Mesenchymal stem cell (in vitro differentiated cells and primary cell): ENCODE data around the gene BCL7B.
"Not testable (repeated sequence)": the region's sequence is repeated elsewhere in the genome, so short reads cannot be mapped to it uniquely, and the experiment has no call there.

Experiments
- DNase-seq: peaks from one replicate; pipeline ENCODE4 v3.0.0-alpha.2; 2013
- H2AFZ ChIP-seq: one replicate; pipeline ENCODE4 v1.6.1; 2013; ENCODE audit warnings: low read depth, mild to moderate bottlenecking, control low read depth, inconsistent platforms, low read length, moderate library complexity
- H2AK5ac ChIP-seq: 2 replicates; pipeline ENCODE4 v1.6.1; 2013; ENCODE audit warnings: low read length, moderate library complexity, mild to moderate bottlenecking, inconsistent platforms; ENCODE audit not compliant: severe bottlenecking
- H2BK120ac ChIP-seq: one replicate; pipeline ENCODE4 v1.6.1; 2013; ENCODE audit warnings: low read depth, mild to moderate bottlenecking, inconsistent platforms, low read length, moderate library complexity
- H2BK12ac ChIP-seq, 2 experiments: one replicate each; pipeline ENCODE4 v1.6.1; 2013; ENCODE audit warnings: inconsistent platforms in 2 of 2, low read length in 2 of 2, mild to moderate bottlenecking in 2 of 2, moderate library complexity in 2 of 2, control low read depth in 1 of 2
- H2BK15ac ChIP-seq: one replicate; pipeline ENCODE4 v1.6.1; 2013; ENCODE audit warnings: mild to moderate bottlenecking, low read depth, inconsistent platforms; ENCODE audit not compliant: poor library complexity, severe bottlenecking
- H2BK5ac ChIP-seq: 2 replicates; pipeline ENCODE4 v1.6.1; 2013; ENCODE audit warnings: low read depth, mild to moderate bottlenecking, low read length, control low read depth, inconsistent platforms; ENCODE audit not compliant: poor library complexity, severe bottlenecking
- H3K14ac ChIP-seq, 2 experiments: one replicate each; pipeline ENCODE4 v1.6.1; 2013; ENCODE audit warnings: inconsistent platforms in 2 of 2, low read length in 2 of 2, control low read depth in 1 of 2, mild to moderate bottlenecking in 1 of 2, moderate library complexity in 1 of 2
- H3K18ac ChIP-seq, 2 experiments: one replicate each; pipeline ENCODE4 v1.6.1; 2013; ENCODE audit warnings: inconsistent platforms in 2 of 2, low read length in 2 of 2, control low read depth in 1 of 2, low read depth in 1 of 2, mild to moderate bottlenecking in 1 of 2
- H3K23ac ChIP-seq, 2 experiments: one replicate each; pipeline ENCODE4 v1.6.1; 2013; ENCODE audit warnings: inconsistent platforms in 2 of 2, low read length in 2 of 2, mild to moderate bottlenecking in 2 of 2, moderate library complexity in 2 of 2, control low read depth in 1 of 2
- H3K27ac ChIP-seq: 2 replicates; pipeline ENCODE4 v1.5.1; 2013; ENCODE audit warnings: mild to moderate bottlenecking, moderate library complexity, low read length, control low read depth, inconsistent platforms; ENCODE audit not compliant: poor library complexity, severe bottlenecking
- H3K27me3 ChIP-seq, 2 experiments: 2 replicates each; pipeline versions ENCODE4 v1.6.1 to v1.7.0; 2013; ENCODE audit warnings: low read length in 2 of 2, mild to moderate bottlenecking in 2 of 2, moderate library complexity in 2 of 2, control low read depth in 1 of 2, inconsistent platforms in 1 of 2; ENCODE audit not compliant: control insufficient read depth in 1 of 2, insufficient read depth in 1 of 2
- H3K36me3 ChIP-seq, 2 experiments: 2 replicates each; pipeline versions ENCODE4 v1.6.1 to v1.7.0; 2013; ENCODE audit warnings: low read length in 2 of 2, control low read depth in 1 of 2, inconsistent platforms in 1 of 2, low read depth in 1 of 2, mild to moderate bottlenecking in 1 of 2; ENCODE audit not compliant: insufficient read depth in 2 of 2, control insufficient read depth in 1 of 2
- H3K4ac ChIP-seq, 2 experiments: one replicate each; pipeline ENCODE4 v1.6.1; 2013; ENCODE audit warnings: inconsistent platforms in 2 of 2, low read length in 2 of 2, mild to moderate bottlenecking in 2 of 2, moderate library complexity in 2 of 2, control low read depth in 1 of 2, low read depth in 1 of 2
- H3K4me1 ChIP-seq: 2 replicates; pipeline ENCODE4 v1.6.1; 2013; ENCODE audit warnings: low read depth, low read length, control low read depth; ENCODE audit not compliant: control insufficient read depth, insufficient read depth
- H3K4me2 ChIP-seq: 2 replicates; pipeline ENCODE4 v1.6.1; 2013; ENCODE audit warnings: low read length, mild to moderate bottlenecking, inconsistent platforms; ENCODE audit not compliant: poor library complexity, severe bottlenecking
- H3K4me3 ChIP-seq, 2 experiments: 2 replicates each; pipeline versions ENCODE4 v1.5.1 to v1.7.0; 2013; ENCODE audit warnings: low read length in 2 of 2, mild to moderate bottlenecking in 2 of 2, control low read depth in 1 of 2, low read depth in 1 of 2; ENCODE audit not compliant: insufficient read depth in 1 of 2
- H3K79me1 ChIP-seq: replicated peaks from 2 replicates; pipeline ENCODE4 v1.6.1; 2013; ENCODE audit warnings: mild to moderate bottlenecking, control low read depth, low read length, inconsistent platforms; ENCODE audit not compliant: poor library complexity, severe bottlenecking
- H3K9ac ChIP-seq: 2 replicates; pipeline ENCODE4 v1.7.0; 2013; ENCODE audit warnings: mild to moderate bottlenecking, low read length, moderate library complexity
- H3K9me3 ChIP-seq: 2 replicates; pipeline ENCODE4 v1.7.0; 2013; ENCODE audit warnings: mild to moderate bottlenecking, low read length; ENCODE audit not compliant: control insufficient read depth
- H4K8ac ChIP-seq: one replicate; pipeline ENCODE4 v1.6.1; 2013; ENCODE audit warnings: inconsistent platforms, mild to moderate bottlenecking, low read length, moderate library complexity
- H4K91ac ChIP-seq: one replicate; pipeline ENCODE4 v1.6.1; 2013; ENCODE audit warnings: mild to moderate bottlenecking, low read length, inconsistent platforms
- WGBS: methylation state at CpG from one replicate; pipeline ENCODE4 v1.1.7; 2013; ENCODE audit warnings: mixed read lengths; 5-methylcytosine and 5-hydroxymethylcytosine counted together

BCL7B gene

DNA sequence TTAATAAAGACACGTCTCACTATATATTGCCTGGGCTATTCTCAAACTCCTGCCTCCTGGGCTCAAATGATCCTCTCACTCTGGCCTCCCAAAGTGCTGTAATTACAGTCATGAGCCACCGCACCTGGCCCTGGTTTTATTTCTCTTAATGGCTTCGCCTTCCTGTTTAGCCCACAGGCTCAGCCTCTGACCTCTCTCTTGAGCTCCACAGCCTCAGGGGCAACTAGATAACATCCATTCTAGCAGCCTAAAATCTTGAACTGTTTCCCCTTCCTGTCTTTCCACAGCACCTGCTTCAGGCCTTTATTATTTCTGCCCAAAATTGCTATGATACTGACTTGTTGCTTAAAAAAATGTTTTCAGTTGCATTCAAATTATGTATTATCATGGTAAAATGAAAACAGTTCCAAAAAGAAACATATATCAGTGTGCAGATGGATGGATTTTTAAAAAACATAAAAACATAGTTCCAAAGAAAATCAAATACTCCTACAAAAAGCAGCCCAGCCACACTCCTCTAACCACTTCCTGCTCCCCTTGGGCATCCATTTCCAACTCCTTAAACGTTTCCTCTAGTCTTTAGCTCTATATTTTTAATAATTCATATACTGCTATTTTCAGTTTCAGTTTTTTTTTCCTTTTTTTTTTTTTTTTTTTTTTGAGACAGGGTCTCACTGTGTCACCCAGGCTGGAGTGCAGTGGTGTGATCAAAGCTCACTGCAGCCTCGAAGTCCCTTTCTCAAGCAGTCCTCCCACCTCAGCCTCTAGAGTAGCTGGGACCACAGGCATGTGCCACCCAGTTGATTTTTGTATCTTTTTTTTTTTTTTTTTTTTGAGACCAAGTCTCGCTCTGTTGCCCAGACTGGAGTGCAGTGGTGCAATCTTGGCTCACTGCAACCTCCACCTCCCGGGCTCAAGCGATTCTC, 30.3 kb downstream of the BCL7B start:
- H2BK120ac ChIP-seq, result no peak overlapping the region
- H2AK5ac ChIP-seq, result no peak overlapping the region
- H2BK12ac ChIP-seq, result no peak overlapping the region
- 74% methylated on average over 5 of the region's 8 CpGs for WGBS
- H2BK15ac ChIP-seq, result no peak overlapping the region
- DNase-seq, result no peak
- no peak overlapping the region for H3K27ac ChIP-seq
- H3K23ac ChIP-seq, result no peak overlapping the region
- no peak overlapping the region for H4K8ac ChIP-seq
- no peak overlapping the region for H3K14ac ChIP-seq
- H2BK5ac ChIP-seq, result no peak overlapping the region
- H3K9ac ChIP-seq, result no peak overlapping the region
- peaks cover 0 to 3% of the 10 kb centered on the region in 2 experiments for H3K36me3 ChIP-seq
- H3K9me3 ChIP-seq, result no peaks in the 10 kb centered on the region
- no peak overlapping the region for H3K4me2 ChIP-seq
- H3K27me3 ChIP-seq, result no peaks in the 10 kb centered on the region
- H3K4me1 ChIP-seq, result peaks cover 2% of the 10 kb centered on the region
- H3K4ac ChIP-seq, result no peak overlapping the region
- no peak overlapping the region for H4K91ac ChIP-seq
- no peak overlapping the region for H3K4me3 ChIP-seq
- H3K18ac ChIP-seq, result no peak overlapping the region
- H2AFZ ChIP-seq, result no peak overlapping the region
- peaks cover 5% of the 10 kb centered on the region for H3K79me1 ChIP-seq

GRCh38 chr7:73526158-73526494, 31.4 kb downstream of the BCL7B start:
- H3K18ac ChIP-seq, H4K8ac ChIP-seq, H3K14ac ChIP-seq, H3K36me3 ChIP-seq, H2BK12ac ChIP-seq, H3K4ac ChIP-seq, H3K27ac ChIP-seq, H2BK15ac ChIP-seq, H3K4me1 ChIP-seq, H3K4me2 ChIP-seq, H2BK5ac ChIP-seq, H3K9me3 ChIP-seq, H2BK120ac ChIP-seq, H2AFZ ChIP-seq, H3K9ac ChIP-seq, H4K91ac ChIP-seq, H2AK5ac ChIP-seq, H3K4me3 ChIP-seq, H3K27me3 ChIP-seq, H3K79me1 ChIP-seq, H3K23ac ChIP-seq, DNase-seq: not testable (repeated sequence)
- WGBS, result 83% methylated on average over 1 of the region's 1 CpG

DNA sequence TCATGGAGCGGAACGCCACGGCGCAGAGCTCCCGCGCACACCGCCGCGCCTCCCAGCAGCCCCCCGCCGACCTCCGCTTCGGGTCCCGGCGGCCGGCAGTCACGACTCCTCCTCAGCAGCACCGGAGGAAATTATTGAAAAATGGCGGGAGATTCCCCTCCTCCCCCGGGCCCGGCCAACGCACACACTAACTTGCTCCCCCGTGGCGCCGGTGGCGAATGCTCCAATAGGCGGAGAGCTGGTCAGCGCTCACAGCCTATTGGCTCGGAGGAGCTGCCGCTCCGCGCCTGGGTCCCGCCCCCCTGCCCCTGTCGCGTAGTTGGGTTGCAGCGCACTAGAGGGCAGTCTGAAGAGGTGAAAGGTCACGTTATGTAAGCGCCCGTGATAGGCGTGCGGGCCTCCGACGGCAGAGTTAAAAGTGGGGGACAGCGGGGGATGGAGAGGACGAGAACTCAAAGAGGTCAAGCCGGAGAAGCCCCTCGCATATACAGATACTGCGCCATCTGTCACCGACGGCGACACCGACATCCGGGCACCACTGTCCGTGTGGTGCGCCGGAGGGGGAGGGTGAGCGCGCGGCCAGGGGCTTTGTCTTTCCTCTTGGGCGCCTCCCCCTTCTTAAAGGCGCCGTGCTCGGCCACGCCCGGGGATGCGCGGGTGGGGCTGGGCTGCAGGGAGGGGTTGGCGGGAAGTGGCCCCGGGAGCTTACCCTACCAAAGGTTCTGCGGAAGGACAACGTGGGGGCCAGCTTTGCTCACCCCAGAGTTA, 35.2 kb downstream of the BCL7B start, which contains the start of gene BAZ1B:
TSS of gene BAZ1B (minus strand) at position 189 of the 768 bp plus-strand sequence. CDS start 360 bp downstream, outside the sequence.
- DNase-seq, result peak; percentile 98
- H3K79me1 ChIP-seq, result peaks cover 5% of the 10 kb centered on the region
- no peak within 1 kb of the TSS for H2AK5ac ChIP-seq
- peak within 1 kb of the TSS in 1 of 2 experiments; percentile 86 for H2BK12ac ChIP-seq
- peaks cover 8 to 13% of the 10 kb centered on the region in 2 experiments for H3K36me3 ChIP-seq
- H3K14ac ChIP-seq, result peak within 1 kb of the TSS; percentile 88 to 99
- peak within 1 kb of the TSS in 1 of 2 experiments; percentile 98 for H3K23ac ChIP-seq
- peak within 1 kb of the TSS; percentile 81 to 99 for H3K4me3 ChIP-seq
- H4K91ac ChIP-seq, result peak within 1 kb of the TSS; percentile 98
- H2BK15ac ChIP-seq, result peak within 1 kb of the TSS; percentile 99
- H3K9ac ChIP-seq, result peak within 1 kb of the TSS; percentile 94
- peak within 1 kb of the TSS in 1 of 2 experiments; percentile 99 for H3K4ac ChIP-seq
- H3K18ac ChIP-seq, result peak within 1 kb of the TSS; percentile 99 to 100
- peak within 1 kb of the TSS; percentile 89 for H2BK120ac ChIP-seq
- peak within 1 kb of the TSS; percentile 92 for H2BK5ac ChIP-seq
- peak within 1 kb of the TSS; percentile 95 for H4K8ac ChIP-seq
- WGBS, result under 1% methylated on average over 65 of the region's 71 CpGs
- H3K4me1 ChIP-seq, result peaks cover 8% of the 10 kb centered on the region
- H3K27me3 ChIP-seq, result no peaks in the 10 kb centered on the region
- H2AFZ ChIP-seq, result peak within 1 kb of the TSS; percentile 98
- H3K9me3 ChIP-seq, result no peaks in the 10 kb centered on the region
- H3K4me2 ChIP-seq, result peak within 1 kb of the TSS; percentile 78
- H3K27ac ChIP-seq, result peak within 1 kb of the TSS; percentile 67
